MM.1S (cell line): Measurements from ENCODE around the gene DTNB.
A peak's percentile ranks its signal among the peaks of the same experiment; 100 is the strongest.
"Not testable (repeated sequence)": the region's sequence is repeated elsewhere in the genome, so short reads cannot be mapped to it uniquely, and the experiment has no call there.

Experiments used
- DNase-seq: peaks from one replicate; pipeline ENCODE4 v3.0.0-alpha.2; 2015
- H2AFZ ChIP-seq: fragments of 300-600 bp; sonication (generic); 2 replicates; pipeline ENCODE4 v1.6.0; 2016; ENCODE audit warnings: antibody characterized with exemption, low read length
- H3F3A ChIP-seq: fragments of 300-600 bp; sonication (generic); 2 replicates; pipeline ENCODE4 v1.6.1; 2016; ENCODE audit warnings: mild to moderate bottlenecking, antibody characterized with exemption, low read length, moderate library complexity, mixed read lengths; ENCODE audit not compliant: insufficient read depth
- H3K27ac ChIP-seq: fragments of 300-600 bp; sonication (generic); 2 replicates; pipeline ENCODE4 v1.5.1; 2016; ENCODE audit warnings: mild to moderate bottlenecking, low read length
- H3K27me3 ChIP-seq: fragments of 300-600 bp; sonication (generic); replicated peaks from 2 replicates; pipeline ENCODE4 v1.6.0; 2016; ENCODE audit warnings: low read length; ENCODE audit not compliant: insufficient read depth
- H3K36me3 ChIP-seq: fragments of 300-600 bp; sonication (generic); replicated peaks from 2 replicates; pipeline ENCODE4 v1.6.1; 2016; ENCODE audit warnings: mild to moderate bottlenecking, low read length, mixed read lengths; ENCODE audit not compliant: insufficient read depth
- H3K4me1 ChIP-seq: fragments of 300-600 bp; sonication (generic); 2 replicates; pipeline ENCODE4 v1.6.1; 2016; ENCODE audit warnings: low read length, mixed read lengths
- H3K4me2 ChIP-seq: fragments of 300-600 bp; sonication (generic); 2 replicates; pipeline ENCODE4 v1.6.0; 2016; ENCODE audit warnings: low read depth, low read length
- H3K4me3 ChIP-seq: fragments of 300-600 bp; sonication (generic); 2 replicates; pipeline ENCODE4 v1.5.1; 2016; ENCODE audit warnings: low read length, mixed read lengths
- H3K79me2 ChIP-seq: fragments of 300-600 bp; sonication (generic); 2 replicates; pipeline ENCODE4 v1.6.1; 2016; ENCODE audit warnings: mixed run types, low read length, mixed read lengths
- H3K9ac ChIP-seq: fragments of 300-600 bp; sonication (generic); 2 replicates; pipeline ENCODE4 v1.6.1; 2016; ENCODE audit warnings: low read length, mixed read lengths
- H3K9me2 ChIP-seq: fragments of 300-600 bp; sonication (generic); replicated peaks from 2 replicates; pipeline ENCODE4 v1.6.1; 2016; ENCODE audit warnings: mild to moderate bottlenecking, low read length, mixed read lengths; ENCODE audit not compliant: insufficient read depth
- H3K9me3 ChIP-seq: fragments of 300-600 bp; sonication (generic); replicated peaks from 2 replicates; pipeline ENCODE4 v1.6.1; 2016; ENCODE audit warnings: mild to moderate bottlenecking, low read length, mixed read lengths; ENCODE audit not compliant: insufficient read depth
- H4K20me1 ChIP-seq: fragments of 300-600 bp; sonication (generic); 2 replicates; pipeline ENCODE4 v1.6.1; 2016; ENCODE audit warnings: mild to moderate bottlenecking, low read length, moderate library complexity, mixed read lengths; ENCODE audit not compliant: insufficient read depth
- CTCF ChIP-seq: fragments of 300-600 bp; sonication (generic); IDR thresholded peaks from 2 replicates; pipeline ENCODE4 v1.5.1; 2016; ENCODE audit warnings: antibody characterized with exemption, low read length, mixed read lengths
- EZH2 ChIP-seq: fragments of 300-600 bp; sonication (generic); optimal IDR thresholded peaks from 2 replicates; pipeline ENCODE3; 2017; ENCODE audit warnings: low read depth, mild to moderate bottlenecking, antibody characterized with exemption, low read length, mixed read lengths
- EZH2phosphoT487 ChIP-seq: fragments of 300-600 bp; sonication (generic); IDR thresholded peaks from 2 replicates; pipeline ENCODE4 v1.6.1; 2018; ENCODE audit warnings: antibody characterized with exemption, low read length

DTNB gene

DNA sequence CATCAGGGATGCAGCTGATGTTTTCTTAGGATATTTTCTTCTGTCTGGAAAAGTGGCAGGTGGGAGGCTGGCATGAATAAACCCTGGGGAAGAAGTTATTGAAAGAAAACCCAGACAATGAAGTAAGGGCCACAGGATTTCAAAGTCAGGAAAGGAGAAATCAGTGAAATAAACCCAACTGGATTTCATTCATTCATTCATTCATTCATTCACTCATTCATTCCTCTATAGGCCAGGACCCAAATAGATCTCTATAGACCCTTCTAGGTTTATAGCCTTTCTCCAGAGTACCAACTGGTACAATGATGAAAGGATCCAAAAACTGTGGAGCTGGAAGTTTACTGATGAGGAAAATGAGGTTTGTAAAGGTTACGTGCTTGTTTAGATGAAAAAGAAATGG lies 264.3 kb downstream of the DTNB start:
- Histone ChIP-seq H2AFZ (no peak overlapping the region), H3K9me2 (no peaks in the 10 kb centered on the region), H3K9ac (no peak overlapping the region), H3K27ac (no peak overlapping the region), H3K79me2 (no peaks in the 10 kb centered on the region), H4K20me1 (no peaks in the 10 kb centered on the region), H3K4me2 (no peak overlapping the region), H3K4me1 (peaks cover 35% of the 10 kb centered on the region), H3F3A (peaks cover 30% of the 10 kb centered on the region), H3K4me3 (no peak overlapping the region), H3K27me3 (no peaks in the 10 kb centered on the region), H3K36me3 (no peaks in the 10 kb centered on the region), H3K9me3 (no peaks in the 10 kb centered on the region)
- TF ChIP-seq EZH2phosphoT487 (no peak), EZH2 (no peak), CTCF (no peak)
- no peak for DNase-seq

- Histone ChIP-seq H3K27me3 (no peaks in the 10 kb centered on the region), H3K9me3 (no peaks in the 10 kb centered on the region), H3K9ac (no peak overlapping the region), H2AFZ (no peak overlapping the region), H4K20me1 (no peaks in the 10 kb centered on the region), H3K27ac (no peak overlapping the region), H3K4me3 (no peak overlapping the region), H3F3A (peaks cover 39% of the 10 kb centered on the region), H3K79me2 (no peaks in the 10 kb centered on the region), H3K9me2 (no peaks in the 10 kb centered on the region), H3K36me3 (no peaks in the 10 kb centered on the region), H3K4me1 (peaks cover 45% of the 10 kb centered on the region), H3K4me2 (no peak overlapping the region)
- TF ChIP-seq CTCF: no peak
- no peak for TF ChIP-seq EZH2phosphoT487
- no peak for TF ChIP-seq EZH2
- DNase-seq: no peak
Measured at GRCh38 chr2:25405611-25406295, 267.6 kb downstream of the DTNB start.

- DNase-seq: peak; percentile 93
- H3K27me3 ChIP-seq, H3K36me3 ChIP-seq, H3K9me2 ChIP-seq, H4K20me1 ChIP-seq, H3K79me2 ChIP-seq, H3K9me3 ChIP-seq: not testable (repeated sequence)
- Histone ChIP-seq H3K4me3 (peak overlapping the region; percentile 39), H3K4me2 (peak overlapping the region; percentile 46), H3K4me1 (peaks cover 36% of the 10 kb centered on the region), H3K9ac (peak overlapping the region; percentile 61), H3F3A (peaks cover 26% of the 10 kb centered on the region), H2AFZ (peak overlapping the region; percentile 25; the same call in 1 of the 2 replicates), H3K27ac (peak overlapping the region; percentile 98)
Measured at GRCh38 chr2:25403120-25403760, 270.1 kb downstream of the DTNB start.

GRCh38 chr2:25402477-25402876 lies 270.9 kb downstream of the DTNB start:
- Histone ChIP-seq H3K4me2 (peak overlapping the region; percentile 46), H3K9ac (peak overlapping the region; percentile 61), H3K4me3 (peak overlapping the region; percentile 39), H3K4me1 (peaks cover 36% of the 10 kb centered on the region), H3K27me3 (no peaks in the 10 kb centered on the region), H3K36me3 (no peaks in the 10 kb centered on the region), H2AFZ (0 out of 2 replicates have a peak overlapping the region, but pooled peaks have one; percentile 15), H3K27ac (peak overlapping the region; percentile 98), H3F3A (peaks cover 26% of the 10 kb centered on the region), H4K20me1 (no peaks in the 10 kb centered on the region), H3K9me2 (no peaks in the 10 kb centered on the region), H3K79me2 (no peaks in the 10 kb centered on the region), H3K9me3 (no peaks in the 10 kb centered on the region)
- peak; percentile 83 for DNase-seq
- TF ChIP-seq EZH2phosphoT487 (no peak), CTCF (no peak), EZH2 (no peak)
